HepG2 (cell line): Measurements from ENCODE around the gene SLC12A3. TPM values are rescaled to one million over a fixed set of nuclear protein-coding genes. Genes with fewer than 3 reads are reported as not detected.
A peak's percentile ranks its signal among the peaks of the same experiment; 100 is the strongest.

Experiments
- EHMT2 ChIP-seq: fragments of 200-600 bp; sonication (generic); IDR thresholded peaks from 2 replicates; pipeline ENCODE4 v1.7.0; 2017; ENCODE audit warnings: antibody characterized with exemption, low read depth, low read length, borderline replicate concordance
- FIP1L1 ChIP-seq: fragments of 200-400 bp; formaldehyde crosslinking; IDR thresholded peaks from 2 replicates; pipeline ENCODE4 v1.6.1; 2018; ENCODE audit warnings: low read depth, mild to moderate bottlenecking, low read length, moderate library complexity, borderline replicate concordance; ENCODE audit not compliant: insufficient read depth
- HOXA3 ChIP-seq: sonication (generic); formaldehyde crosslinking; IDR thresholded peaks from 2 replicates; pipeline ENCODE4 v1.5.0; 2020; ENCODE audit warnings: missing genetic modification reagents
- NAIF1 ChIP-seq: sonication (generic); formaldehyde crosslinking; IDR thresholded peaks from 2 replicates; pipeline ENCODE4 v1.5.0; 2020; ENCODE audit warnings: mild to moderate bottlenecking, missing genetic modification reagents, borderline replicate concordance
- REL ChIP-seq: sonication (generic); formaldehyde crosslinking; conservative IDR thresholded peaks from 2 replicates; pipeline ENCODE4 v1.8.0; 2022; ENCODE audit warnings: mild to moderate bottlenecking, missing genetic modification reagents, moderate library complexity
- TGIF2 ChIP-seq: IDR thresholded peaks from 2 replicates; pipeline ENCODE4 v1.6.1; 2016; ENCODE audit warnings: control low read depth, missing compliant biosample characterization
- ZNF235 ChIP-seq: sonication (generic); formaldehyde crosslinking; IDR thresholded peaks from 2 replicates; pipeline ENCODE4 v1.8.1; 2023; ENCODE audit warnings: mild to moderate bottlenecking, missing genetic modification reagents, borderline replicate concordance
- ZNF333 ChIP-seq: sonication (generic); formaldehyde crosslinking; IDR thresholded peaks from 2 replicates; pipeline ENCODE4 v1.4.0; 2020; ENCODE audit warnings: mild to moderate bottlenecking, missing genetic modification reagents, borderline replicate concordance
- ZNF616 ChIP-seq: sonication (generic); formaldehyde crosslinking; IDR thresholded peaks from 2 replicates; pipeline ENCODE4 v1.5.0; 2020; ENCODE audit warnings: low read depth, mild to moderate bottlenecking, missing genetic modification reagents
- ZNF773 ChIP-seq: sonication (generic); formaldehyde crosslinking; IDR thresholded peaks from 2 replicates; pipeline ENCODE4 v1.4.0; 2020; ENCODE audit warnings: missing genetic modification reagents, borderline replicate concordance
- polyA plus RNA-seq, 8 experiments: library from polyadenylated mRNA; depleted of rRNA in 3 of 8; stranded (reverse) in 7 of 8; unstranded in 1 of 8; fragments of >200 nt; fragmentation: Illumina TruSeq in 4 of 8; extraction: Trizol in 4 of 8; gene quantifications; 2 replicates each; pipeline versions ENCODE4 v1.2.1 to v1.2.3, GENCODE V29; 2011 to 2016; ENCODE audit warnings: low read depth in 4 of 8, missing spikeins in 1 of 8, mixed read lengths in 1 of 8; ENCODE audit not compliant: insufficient read depth in 1 of 8
- total RNA-seq, 5 experiments: library from RNA; depleted of rRNA; stranded (reverse); fragments of >200 nt; fragmentation: Illumina TruSeq; extraction: Trizol; gene quantifications; 2 replicates each; pipeline ENCODE4 v1.2.3, GENCODE V29; 2016; ENCODE audit warnings: low read depth in 1 of 5
- TF ChIP-seq, protein P1 (sequence below): IDR thresholded peaks from 2 replicates; pipeline ENCODE4 v1.6.1; 2016; ENCODE audit warnings: control low read depth
- TF ChIP-seq, protein P2 (sequence below): sonication (generic); formaldehyde crosslinking; IDR thresholded peaks from 2 replicates; pipeline ENCODE4 v1.8.0; 2022; ENCODE audit warnings: missing genetic modification reagents, low read depth, mild to moderate bottlenecking, borderline replicate concordance
- TF ChIP-seq, protein P3 (sequence below): sonication (generic); formaldehyde crosslinking; IDR thresholded peaks from 2 replicates; pipeline ENCODE4 v1.5.1; 2020; ENCODE audit warnings: mild to moderate bottlenecking, missing genetic modification reagents, moderate library complexity
- TF ChIP-seq, protein P4 (sequence below): sonication (generic); formaldehyde crosslinking; IDR thresholded peaks from 2 replicates; pipeline ENCODE4 v1.4.0; 2020; ENCODE audit warnings: missing genetic modification reagents
- TF ChIP-seq, protein P5 (sequence below): sonication (generic); formaldehyde crosslinking; IDR thresholded peaks from 2 replicates; pipeline ENCODE4 v1.4.0; 2020; ENCODE audit warnings: mild to moderate bottlenecking, missing genetic modification reagents

SLC12A3 gene
- total and polyA plus RNA-seq, 2 of the 13 experiments (the other 11 are each of a cell fraction or from before 2014, with no cell fraction given): 6.2 TPM; not detected in 1

DNA sequence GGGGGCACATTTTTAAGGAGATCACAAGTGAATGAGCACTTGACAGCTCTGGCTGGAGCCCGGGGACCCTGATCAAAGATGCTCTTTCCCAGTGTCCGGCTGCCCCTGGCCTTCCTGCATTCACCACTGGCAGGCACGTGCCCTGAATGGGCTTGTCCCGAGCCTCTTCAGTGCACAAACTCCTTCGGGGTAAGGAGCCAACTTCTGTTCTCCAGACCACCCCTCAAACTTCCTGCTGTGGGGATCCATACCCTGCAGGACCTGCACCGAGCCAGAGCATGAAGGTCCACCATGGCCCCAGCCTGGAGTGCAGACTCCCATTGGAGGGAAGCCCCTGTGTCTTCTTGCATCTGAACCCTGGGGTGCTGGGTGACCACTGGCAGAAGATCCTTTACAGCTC is 9.8 kb upstream of the SLC12A3 start (continued):
- TF ChIP-seq, protein P1, sequence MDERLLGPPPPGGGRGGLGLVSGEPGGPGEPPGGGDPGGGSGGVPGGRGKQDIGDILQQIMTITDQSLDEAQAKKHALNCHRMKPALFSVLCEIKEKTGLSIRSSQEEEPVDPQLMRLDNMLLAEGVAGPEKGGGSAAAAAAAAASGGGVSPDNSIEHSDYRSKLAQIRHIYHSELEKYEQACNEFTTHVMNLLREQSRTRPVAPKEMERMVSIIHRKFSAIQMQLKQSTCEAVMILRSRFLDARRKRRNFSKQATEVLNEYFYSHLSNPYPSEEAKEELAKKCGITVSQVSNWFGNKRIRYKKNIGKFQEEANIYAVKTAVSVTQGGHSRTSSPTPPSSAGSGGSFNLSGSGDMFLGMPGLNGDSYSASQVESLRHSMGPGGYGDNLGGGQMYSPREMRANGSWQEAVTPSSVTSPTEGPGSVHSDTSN (CRISPR knock-in tag): no peak
- TF ChIP-seq TGIF2 (CRISPR knock-in tag): no peak
- TF ChIP-seq NAIF1 (CRISPR knock-in tag): no peak
- TF ChIP-seq ZNF773 (CRISPR knock-in tag): no peak
- no peak for TF ChIP-seq EHMT2
- 0 out of 2 replicates have a peak, but pooled peaks have one; percentile 29 for TF ChIP-seq ZNF333
- no peak for TF ChIP-seq HOXA3 (CRISPR knock-in tag)
- TF ChIP-seq REL (CRISPR knock-in tag): no peak
- no peak for TF ChIP-seq ZNF616 (CRISPR knock-in tag)
- no peak for TF ChIP-seq FIP1L1
- TF ChIP-seq, protein P2, sequence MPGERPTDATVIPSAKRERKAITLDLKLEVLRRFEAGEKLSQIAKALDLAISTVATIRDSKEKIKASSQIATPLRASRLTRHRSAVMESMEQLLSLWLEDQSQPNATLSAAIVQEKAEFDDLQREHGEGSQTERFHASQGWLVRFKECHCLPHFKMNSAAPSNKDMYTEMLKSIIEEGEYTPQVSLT: no peak
- TF ChIP-seq, protein P3, sequence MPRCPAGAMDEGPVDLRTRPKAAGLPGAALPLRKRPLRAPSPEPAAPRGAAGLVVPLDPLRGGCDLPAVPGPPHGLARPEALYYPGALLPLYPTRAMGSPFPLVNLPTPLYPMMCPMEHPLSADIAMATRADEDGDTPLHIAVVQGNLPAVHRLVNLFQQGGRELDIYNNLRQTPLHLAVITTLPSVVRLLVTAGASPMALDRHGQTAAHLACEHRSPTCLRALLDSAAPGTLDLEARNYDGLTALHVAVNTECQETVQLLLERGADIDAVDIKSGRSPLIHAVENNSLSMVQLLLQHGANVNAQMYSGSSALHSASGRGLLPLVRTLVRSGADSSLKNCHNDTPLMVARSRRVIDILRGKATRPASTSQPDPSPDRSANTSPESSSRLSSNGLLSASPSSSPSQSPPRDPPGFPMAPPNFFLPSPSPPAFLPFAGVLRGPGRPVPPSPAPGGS (CRISPR knock-in tag): no peak
- 0 out of 2 replicates have a peak, but pooled peaks have one; percentile 35 for TF ChIP-seq ZNF235 (CRISPR knock-in tag)
- TF ChIP-seq, protein P4, sequence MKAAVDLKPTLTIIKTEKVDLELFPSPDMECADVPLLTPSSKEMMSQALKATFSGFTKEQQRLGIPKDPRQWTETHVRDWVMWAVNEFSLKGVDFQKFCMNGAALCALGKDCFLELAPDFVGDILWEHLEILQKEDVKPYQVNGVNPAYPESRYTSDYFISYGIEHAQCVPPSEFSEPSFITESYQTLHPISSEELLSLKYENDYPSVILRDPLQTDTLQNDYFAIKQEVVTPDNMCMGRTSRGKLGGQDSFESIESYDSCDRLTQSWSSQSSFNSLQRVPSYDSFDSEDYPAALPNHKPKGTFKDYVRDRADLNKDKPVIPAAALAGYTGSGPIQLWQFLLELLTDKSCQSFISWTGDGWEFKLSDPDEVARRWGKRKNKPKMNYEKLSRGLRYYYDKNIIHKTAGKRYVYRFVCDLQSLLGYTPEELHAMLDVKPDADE (CRISPR knock-in tag): no peak
- TF ChIP-seq, protein P5, sequence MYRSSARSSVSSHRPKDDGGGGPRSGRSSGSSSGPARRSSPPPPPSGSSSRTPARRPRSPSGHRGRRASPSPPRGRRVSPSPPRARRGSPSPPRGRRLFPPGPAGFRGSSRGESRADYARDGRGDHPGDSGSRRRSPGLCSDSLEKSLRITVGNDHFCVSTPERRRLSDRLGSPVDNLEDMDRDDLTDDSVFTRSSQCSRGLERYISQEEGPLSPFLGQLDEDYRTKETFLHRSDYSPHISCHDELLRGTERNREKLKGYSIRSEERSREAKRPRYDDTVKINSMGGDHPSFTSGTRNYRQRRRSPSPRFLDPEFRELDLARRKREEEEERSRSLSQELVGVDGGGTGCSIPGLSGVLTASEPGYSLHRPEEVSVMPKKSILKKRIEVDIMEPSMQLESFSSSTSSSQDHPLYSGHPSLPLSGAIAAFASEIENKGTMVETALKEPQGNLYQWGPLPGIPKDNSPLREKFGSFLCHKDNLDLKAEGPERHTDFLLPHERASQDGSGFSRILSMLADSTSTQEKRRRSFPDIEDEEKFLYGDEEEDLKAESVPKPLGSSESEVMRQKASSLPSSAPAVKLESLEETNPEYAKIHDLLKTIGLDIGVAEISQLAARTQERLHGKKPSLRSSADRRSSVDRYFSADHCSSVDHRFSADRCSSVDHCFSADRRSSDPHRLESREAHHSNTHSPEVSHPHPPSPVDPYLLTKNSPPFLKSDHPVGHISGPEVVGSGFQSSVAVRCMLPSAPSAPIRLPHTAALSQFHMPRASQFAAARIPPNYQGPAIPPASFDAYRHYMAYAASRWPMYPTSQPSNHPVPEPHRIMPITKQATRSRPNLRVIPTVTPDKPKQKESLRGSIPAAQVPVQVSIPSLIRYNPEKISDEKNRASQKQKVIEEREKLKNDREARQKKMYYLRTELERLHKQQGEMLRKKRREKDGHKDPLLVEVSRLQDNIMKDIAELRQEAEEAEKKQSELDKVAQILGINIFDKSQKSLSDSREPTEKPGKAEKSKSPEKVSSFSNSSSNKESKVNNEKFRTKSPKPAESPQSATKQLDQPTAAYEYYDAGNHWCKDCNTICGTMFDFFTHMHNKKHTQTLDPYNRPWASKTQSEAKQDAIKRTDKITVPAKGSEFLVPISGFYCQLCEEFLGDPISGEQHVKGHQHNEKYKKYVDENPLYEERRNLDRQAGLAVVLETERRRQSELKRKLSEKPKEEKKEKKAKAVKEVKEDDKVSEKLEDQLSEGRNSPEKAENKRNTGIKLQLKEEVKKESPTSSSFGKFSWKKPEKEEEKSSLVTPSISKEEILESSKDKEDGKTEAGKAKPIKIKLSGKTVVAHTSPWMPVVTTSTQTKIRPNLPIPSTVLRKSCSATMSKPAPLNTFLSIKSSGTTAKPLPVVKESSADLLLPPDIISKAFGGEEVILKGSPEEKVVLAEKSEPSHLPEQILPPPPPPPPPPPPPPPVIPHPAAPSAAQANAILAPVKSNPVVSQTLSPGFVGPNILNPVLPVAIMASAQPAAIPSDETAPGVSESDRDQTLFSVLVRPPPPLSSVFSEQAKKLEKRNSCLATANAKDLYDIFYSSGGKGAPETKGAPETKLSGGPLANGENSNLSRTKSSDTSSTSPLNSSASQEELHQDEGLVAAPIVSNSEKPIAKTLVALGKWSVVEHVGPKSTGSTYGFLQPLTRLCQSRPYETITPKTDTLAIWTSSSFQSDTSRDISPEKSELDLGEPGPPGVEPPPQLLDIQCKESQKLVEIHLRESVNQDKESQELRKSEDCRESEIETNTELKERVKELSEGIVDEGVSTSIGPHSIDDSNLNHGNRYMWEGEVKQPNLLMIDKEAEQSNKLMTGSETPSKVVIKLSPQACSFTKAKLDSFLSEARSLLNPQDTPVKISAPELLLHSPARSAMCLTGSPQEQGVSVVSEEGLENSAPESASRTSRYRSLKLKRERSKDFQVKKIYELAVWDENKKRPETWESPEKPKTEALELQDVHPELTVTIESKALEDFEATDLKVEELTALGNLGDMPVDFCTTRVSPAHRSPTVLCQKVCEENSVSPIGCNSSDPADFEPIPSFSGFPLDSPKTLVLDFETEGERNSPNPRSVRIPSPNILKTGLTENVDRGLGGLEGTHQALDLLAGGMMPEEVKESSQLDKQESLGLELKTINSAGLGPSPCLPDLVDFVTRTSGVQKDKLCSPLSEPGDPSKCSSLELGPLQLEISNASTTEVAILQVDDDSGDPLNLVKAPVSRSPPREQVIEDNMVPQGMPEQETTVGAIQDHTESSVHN: no peak
